Fibroblast of pulmonary artery (primary cell): ENCODE results near the gene TBC1D1.

Source experiments
- DNase-seq: peaks from one replicate; pipeline ENCODE4 v3.0.0-alpha.2; 2010; ENCODE audit warnings: low read depth
- H3K4me3 ChIP-seq: replicated peaks from 2 replicates; pipeline ENCODE4 v1.5.1; 2011; ENCODE audit warnings: low read depth, mild to moderate bottlenecking, control low read depth, low read length, moderate library complexity
- TF ChIP-seq, protein P1 (sequence below): IDR thresholded peaks from 2 replicates; pipeline ENCODE4 v1.5.1; 2011; ENCODE audit warnings: mild to moderate bottlenecking, control low read depth, low read length, inconsistent platforms; ENCODE audit errors: missing control alignments

The TBC1D1 gene

GRCh38 chr4:38150766-38151165 lies 259.9 kb downstream of the TBC1D1 start:
- peak; percentile 55 for DNase-seq
- H3K4me3 ChIP-seq: no peak overlapping the region
- TF ChIP-seq, protein P1, sequence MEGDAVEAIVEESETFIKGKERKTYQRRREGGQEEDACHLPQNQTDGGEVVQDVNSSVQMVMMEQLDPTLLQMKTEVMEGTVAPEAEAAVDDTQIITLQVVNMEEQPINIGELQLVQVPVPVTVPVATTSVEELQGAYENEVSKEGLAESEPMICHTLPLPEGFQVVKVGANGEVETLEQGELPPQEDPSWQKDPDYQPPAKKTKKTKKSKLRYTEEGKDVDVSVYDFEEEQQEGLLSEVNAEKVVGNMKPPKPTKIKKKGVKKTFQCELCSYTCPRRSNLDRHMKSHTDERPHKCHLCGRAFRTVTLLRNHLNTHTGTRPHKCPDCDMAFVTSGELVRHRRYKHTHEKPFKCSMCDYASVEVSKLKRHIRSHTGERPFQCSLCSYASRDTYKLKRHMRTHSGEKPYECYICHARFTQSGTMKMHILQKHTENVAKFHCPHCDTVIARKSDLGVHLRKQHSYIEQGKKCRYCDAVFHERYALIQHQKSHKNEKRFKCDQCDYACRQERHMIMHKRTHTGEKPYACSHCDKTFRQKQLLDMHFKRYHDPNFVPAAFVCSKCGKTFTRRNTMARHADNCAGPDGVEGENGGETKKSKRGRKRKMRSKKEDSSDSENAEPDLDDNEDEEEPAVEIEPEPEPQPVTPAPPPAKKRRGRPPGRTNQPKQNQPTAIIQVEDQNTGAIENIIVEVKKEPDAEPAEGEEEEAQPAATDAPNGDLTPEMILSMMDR: no peak

- TF ChIP-seq, protein P1: no peak
- no peak for DNase-seq
- no peak overlapping the region for H3K4me3 ChIP-seq
Observed at GRCh38 chr4:38151873-38152272, 261.0 kb downstream of the TBC1D1 start.

GRCh38 chr4:38152305-38152704 lies 261.4 kb downstream of the TBC1D1 start:
- H3K4me3 ChIP-seq: no peak overlapping the region
- TF ChIP-seq, protein P1: no peak
- DNase-seq: no peak

GRCh38 chr4:38152721-38153386 lies 262.0 kb downstream of the TBC1D1 start:
- TF ChIP-seq, protein P1: no peak
- H3K4me3 ChIP-seq: no peak overlapping the region
- no peak for DNase-seq

DNA sequence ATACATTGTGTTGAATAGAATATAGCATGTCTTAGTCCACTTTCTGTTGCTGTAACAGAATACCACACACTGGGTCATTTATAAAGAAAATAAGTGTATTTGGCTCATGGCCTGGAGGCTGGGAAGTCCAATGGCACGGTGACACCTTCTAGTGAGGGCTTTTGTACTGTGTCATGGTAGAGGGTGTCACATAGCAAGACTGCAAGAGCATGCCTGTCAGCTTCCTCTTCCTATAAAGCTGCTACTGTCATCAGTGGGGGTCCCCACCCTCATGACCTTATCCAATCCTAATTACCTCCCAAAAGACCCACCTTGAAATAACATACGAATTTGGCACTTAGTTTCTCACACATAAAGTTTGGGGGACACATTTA lies 262.5 kb downstream of the TBC1D1 start:
- TF ChIP-seq, protein P1: no peak

GRCh38 chr4:38154252-38154651 lies 263.4 kb downstream of the TBC1D1 start:
- TF ChIP-seq, protein P1: no peak
- no peak for DNase-seq
- H3K4me3 ChIP-seq: no peak overlapping the region

More for the DNA sequence above, 262.5 kb downstream of the TBC1D1 start:
- DNase-seq: no peak
- no peak overlapping the region for H3K4me3 ChIP-seq
